ENCODE measurements around the gene TNFSF8.

The TNFSF8 gene

GRCh38 chr9:114878879-114879564 is 51.4 kb downstream of the TNFSF8 start:
- TF ChIP-seq ZFX (IDR thresholded peaks at IDR 0.05; ENCODE audit: borderline replicate concordance) = no peak
- TF ChIP-seq CTCF (IDR thresholded peaks at IDR 0.05) = peak; percentile 42
- H3K27ac ChIP-seq = no peak overlapping the region

GRCh38 chr9:114869845-114870244 is 60.5 kb downstream of the TNFSF8 start:
- TF ChIP-seq CTCF (IDR thresholded peaks at IDR 0.05) (no peak), ZFX (IDR thresholded peaks at IDR 0.05; ENCODE audit: borderline replicate concordance) (no peak)
- peak overlapping the region; percentile 37 for H3K27ac ChIP-seq

GRCh38 chr9:114869378-114869777 is 61.0 kb downstream of the TNFSF8 start:
- TF ChIP-seq ZFX (IDR thresholded peaks at IDR 0.05; ENCODE audit: borderline replicate concordance) = no peak
- TF ChIP-seq CTCF (IDR thresholded peaks at IDR 0.05) = no peak
- H3K27ac ChIP-seq = peak overlapping the region; percentile 37

GRCh38 chr9:114867327-114867726 is 63.1 kb downstream of the TNFSF8 start:
- H3K27ac ChIP-seq = no peak overlapping the region
- no peak for TF ChIP-seq CTCF (IDR thresholded peaks at IDR 0.05)
- no peak for TF ChIP-seq ZFX (IDR thresholded peaks at IDR 0.05; ENCODE audit: borderline replicate concordance)

DNA sequence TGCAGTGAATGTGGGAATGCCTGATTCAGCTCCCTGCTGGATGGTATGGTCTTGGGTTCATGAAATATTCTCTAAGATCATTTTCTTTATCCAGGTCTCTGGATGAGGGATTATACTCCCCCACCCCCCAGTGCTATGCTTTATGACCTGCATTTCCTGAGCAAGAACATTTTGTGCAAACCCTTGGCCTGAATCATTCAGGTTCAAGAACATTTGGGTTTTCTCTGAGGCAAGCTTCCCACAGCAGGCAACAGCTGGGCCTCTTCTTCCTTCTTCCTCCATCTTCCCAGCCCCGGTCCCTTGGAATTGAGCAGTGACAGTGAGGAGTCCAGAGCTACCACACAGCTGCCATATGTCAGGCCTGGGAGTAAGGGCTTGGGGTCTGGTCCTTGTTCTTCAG is 65.9 kb downstream of the TNFSF8 start:
- TF ChIP-seq ZFX (IDR thresholded peaks at IDR 0.05; ENCODE audit: borderline replicate concordance) (no peak), CTCF (IDR thresholded peaks at IDR 0.05) (no peak)
- H3K27ac ChIP-seq = no peak overlapping the region

GRCh38 chr9:114861922-114862605 is 68.3 kb downstream of the TNFSF8 start:
- H3K27ac ChIP-seq = no peak overlapping the region
- TF ChIP-seq ZFX (IDR thresholded peaks at IDR 0.05; ENCODE audit: borderline replicate concordance) (no peak), CTCF (IDR thresholded peaks at IDR 0.05) (no peak)

GRCh38 chr9:114861273-114861672 is 69.1 kb downstream of the TNFSF8 start:
- TF ChIP-seq ZFX (IDR thresholded peaks at IDR 0.05; ENCODE audit: borderline replicate concordance) (no peak), CTCF (IDR thresholded peaks at IDR 0.05) (no peak)
- H3K27ac ChIP-seq = no peak overlapping the region

All from 22Rv1 (cell line).